ENCODE results near the gene CFL1. TPM values are rescaled to one million over a fixed set of nuclear protein-coding genes. Genes with fewer than 3 reads are reported as not detected.

Gene CFL1
- total and polyA plus RNA-seq, 9 donors = 215 to 693 (median 476) TPM

DNA sequence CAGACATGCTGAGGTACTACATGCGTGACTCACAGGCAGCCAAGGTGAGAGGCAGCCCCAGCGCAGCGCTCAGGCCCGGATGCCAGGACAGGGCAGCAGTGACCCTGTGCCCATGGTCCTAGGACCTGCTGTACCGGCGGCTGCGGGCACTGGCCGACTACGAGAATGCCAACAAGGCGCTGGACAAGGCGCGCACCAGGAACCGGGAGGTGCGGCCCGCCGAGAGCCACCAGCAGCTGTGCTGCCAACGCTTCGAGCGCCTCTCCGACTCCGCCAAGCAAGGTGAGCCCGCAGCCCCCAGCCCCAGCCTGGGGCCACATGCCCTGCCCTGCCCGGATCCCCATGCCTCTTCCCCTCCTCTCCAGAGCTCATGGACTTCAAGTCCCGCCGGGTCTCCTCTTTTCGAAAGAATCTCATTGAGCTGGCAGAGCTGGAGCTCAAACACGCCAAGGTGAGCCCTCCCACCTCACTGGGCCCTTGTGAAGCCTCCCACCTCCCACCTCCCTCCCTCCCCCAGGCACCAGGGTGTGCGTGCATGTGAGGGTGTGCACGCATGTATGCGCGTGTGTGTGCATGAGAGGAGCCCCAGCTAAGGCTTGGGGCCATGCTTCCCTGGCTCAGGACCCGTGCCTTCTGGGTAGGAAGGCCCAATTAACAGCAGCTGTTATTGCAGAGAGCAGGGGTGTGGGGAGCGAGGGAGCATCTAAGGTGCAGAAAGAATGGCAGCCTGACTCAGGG lies 5.3 kb downstream of the CFL1 start:
- H3K9me3 ChIP-seq = no peaks in the 10 kb centered on the region
- H3K4me3 ChIP-seq = no peak overlapping the region
- 88 to 90% (median 89%) methylated on average over 33 of the region's 33 CpGs for WGBS, 3 donors
- no peaks in the 10 kb centered on the region for H3K27me3 ChIP-seq
- H3K4me1 ChIP-seq (ENCODE audit: insufficient read depth) = peaks cover 5% of the 10 kb centered on the region
- intact Hi-C loops (cut with DNase I) = no loop called here
- H3K36me3 ChIP-seq = no peaks in the 10 kb centered on the region
- TF ChIP-seq EP300 (IDR thresholded peaks at IDR 0.05) (no peak), POLR2A (IDR thresholded peaks at IDR 0.05) (no peak)
- TF ChIP-seq, protein P1, sequence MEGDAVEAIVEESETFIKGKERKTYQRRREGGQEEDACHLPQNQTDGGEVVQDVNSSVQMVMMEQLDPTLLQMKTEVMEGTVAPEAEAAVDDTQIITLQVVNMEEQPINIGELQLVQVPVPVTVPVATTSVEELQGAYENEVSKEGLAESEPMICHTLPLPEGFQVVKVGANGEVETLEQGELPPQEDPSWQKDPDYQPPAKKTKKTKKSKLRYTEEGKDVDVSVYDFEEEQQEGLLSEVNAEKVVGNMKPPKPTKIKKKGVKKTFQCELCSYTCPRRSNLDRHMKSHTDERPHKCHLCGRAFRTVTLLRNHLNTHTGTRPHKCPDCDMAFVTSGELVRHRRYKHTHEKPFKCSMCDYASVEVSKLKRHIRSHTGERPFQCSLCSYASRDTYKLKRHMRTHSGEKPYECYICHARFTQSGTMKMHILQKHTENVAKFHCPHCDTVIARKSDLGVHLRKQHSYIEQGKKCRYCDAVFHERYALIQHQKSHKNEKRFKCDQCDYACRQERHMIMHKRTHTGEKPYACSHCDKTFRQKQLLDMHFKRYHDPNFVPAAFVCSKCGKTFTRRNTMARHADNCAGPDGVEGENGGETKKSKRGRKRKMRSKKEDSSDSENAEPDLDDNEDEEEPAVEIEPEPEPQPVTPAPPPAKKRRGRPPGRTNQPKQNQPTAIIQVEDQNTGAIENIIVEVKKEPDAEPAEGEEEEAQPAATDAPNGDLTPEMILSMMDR (IDR thresholded peaks at IDR 0.05) = no peak
- peak in 4 of 5 donors; percentile 12 to 38 (median 30) for DNase-seq
- no peak overlapping the region for H3K27ac ChIP-seq

DNA sequence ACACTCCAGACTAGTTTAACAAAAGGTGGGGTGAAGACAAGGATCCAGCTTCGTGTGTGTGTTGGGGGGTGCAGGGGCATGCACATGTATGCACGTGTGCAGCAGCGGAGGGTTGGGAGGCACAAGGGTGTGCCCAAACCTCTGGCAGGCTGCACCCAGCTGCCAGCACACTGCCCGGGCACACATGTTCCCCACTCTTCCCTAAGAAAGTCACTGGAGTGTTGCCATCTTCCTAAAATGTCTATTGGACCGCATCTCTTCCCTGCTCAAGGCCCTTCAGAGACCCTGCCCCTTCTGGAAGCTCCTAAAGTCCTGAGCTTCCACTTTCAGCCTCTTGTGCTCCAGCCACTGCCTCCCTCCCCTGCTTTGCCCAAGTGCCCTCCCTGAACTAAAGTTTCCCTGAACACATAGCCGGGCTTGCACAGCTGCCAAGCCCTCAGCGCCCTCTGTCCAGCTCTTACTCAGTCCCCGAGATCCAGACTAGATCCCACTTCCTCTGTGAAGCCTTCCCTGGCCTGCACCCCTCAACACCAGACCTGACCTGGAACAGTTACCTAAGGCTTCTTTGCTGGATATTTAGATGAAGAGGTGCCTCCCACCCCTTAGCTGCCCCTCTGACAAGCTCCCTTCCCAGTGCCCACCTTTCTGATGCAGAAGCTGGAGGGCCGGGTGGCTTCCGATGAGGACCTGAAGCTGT lies 6.0 kb downstream of the CFL1 start:
- intact Hi-C loops (cut with DNase I) = no loop called here
- DNase-seq = peak in 1 of 5 donors; percentile 36
- H3K4me3 ChIP-seq = no peak overlapping the region
- H3K4me1 ChIP-seq (ENCODE audit: insufficient read depth) = peaks cover 5% of the 10 kb centered on the region
- WGBS, 3 donors = 84 to 88% (median 86%) methylated on average over 10 of the region's 10 CpGs
- TF ChIP-seq EP300 (IDR thresholded peaks at IDR 0.05) (no peak), POLR2A (IDR thresholded peaks at IDR 0.05) (no peak)
- TF ChIP-seq, protein P1 (IDR thresholded peaks at IDR 0.05) = no peak
- H3K9me3 ChIP-seq = no peaks in the 10 kb centered on the region
- no peak overlapping the region for H3K27ac ChIP-seq
- H3K27me3 ChIP-seq = no peaks in the 10 kb centered on the region
- H3K36me3 ChIP-seq = no peaks in the 10 kb centered on the region

DNA sequence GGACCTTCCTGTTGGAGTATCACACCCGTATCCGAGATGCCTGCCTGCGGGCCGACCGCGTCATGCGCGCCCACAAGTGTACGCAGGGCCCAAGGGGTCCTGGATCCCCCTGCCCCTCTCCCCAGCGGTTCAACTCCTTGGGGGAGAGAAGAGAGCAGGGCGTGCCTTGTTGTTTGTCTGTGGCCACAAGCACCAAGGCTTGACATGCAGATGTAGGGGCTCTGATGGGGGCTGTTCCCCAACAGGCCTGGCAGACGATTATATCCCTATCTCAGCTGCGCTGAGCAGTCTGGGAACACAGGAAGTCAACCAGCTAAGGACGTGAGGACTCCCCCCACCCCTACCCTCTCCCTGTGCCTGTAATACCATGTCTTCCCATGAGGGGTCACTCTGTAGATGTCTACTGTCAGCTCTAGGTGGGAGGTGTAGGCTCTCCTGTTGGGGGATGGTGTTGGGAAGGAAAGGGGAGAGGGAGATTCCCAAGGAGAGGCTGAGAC lies 6.8 kb downstream of the CFL1 start:
- Histone ChIP-seq H3K27me3 (no peaks in the 10 kb centered on the region), H3K9me3 (no peaks in the 10 kb centered on the region), H3K27ac (no peak overlapping the region), H3K36me3 (no peaks in the 10 kb centered on the region), H3K4me1 (ENCODE audit: insufficient read depth) (peaks cover 2% of the 10 kb centered on the region), H3K4me3 (no peak overlapping the region)
- WGBS, 3 donors = 84 to 90% (median 87%) methylated on average over 13 to 14 of the region's 14 CpGs
- peak in 1 of 5 donors; percentile 30 for DNase-seq
- intact Hi-C loops (cut with DNase I) = no loop called here
- TF ChIP-seq POLR2A (IDR thresholded peaks at IDR 0.05) (no peak), EP300 (IDR thresholded peaks at IDR 0.05) (no peak)
- TF ChIP-seq, protein P1 (IDR thresholded peaks at IDR 0.05) = no peak

DNA sequence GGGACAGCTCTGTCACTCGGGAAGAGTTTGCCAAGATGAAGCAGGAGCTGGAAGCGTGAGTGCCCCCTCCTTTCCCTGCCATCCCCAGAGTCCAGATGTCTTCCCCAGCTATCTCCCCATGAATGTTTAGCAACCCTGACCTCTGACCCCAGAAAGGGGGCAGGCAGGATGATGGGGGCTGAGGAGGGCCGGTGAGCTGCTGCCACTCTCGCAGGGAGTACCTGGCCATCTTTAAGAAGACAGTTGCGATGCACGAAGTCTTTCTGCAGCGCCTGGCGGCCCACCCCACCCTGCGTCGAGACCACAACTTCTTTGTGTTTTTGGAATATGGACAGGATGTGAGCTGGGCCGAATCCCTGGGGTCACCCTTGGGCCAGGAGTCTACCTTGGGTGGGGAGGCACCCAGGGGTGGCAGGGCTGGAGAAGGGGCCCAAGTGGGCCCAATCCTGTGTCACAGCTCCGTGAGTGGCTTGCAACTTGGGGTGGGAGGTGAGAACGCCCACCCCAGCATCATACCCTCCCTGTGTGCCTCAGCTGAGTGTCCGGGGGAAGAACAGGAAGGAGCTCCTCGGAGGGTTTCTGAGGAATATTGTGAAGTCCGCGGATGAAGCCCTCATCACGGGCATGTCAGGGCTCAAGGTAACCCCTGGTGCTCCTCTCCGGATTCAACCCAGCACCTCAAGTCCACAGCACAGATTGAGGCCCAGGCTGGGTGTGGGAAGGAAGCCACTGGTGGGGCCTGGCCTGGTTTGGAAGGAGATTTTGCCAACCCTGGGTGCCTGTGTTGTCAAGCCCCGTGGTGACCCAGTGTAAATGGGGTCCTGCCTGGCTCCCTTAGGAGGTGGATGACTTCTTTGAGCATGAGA lies 7.5 kb downstream of the CFL1 start:
- TF ChIP-seq, protein P1 (IDR thresholded peaks at IDR 0.05) = no peak
- TF ChIP-seq EP300 (IDR thresholded peaks at IDR 0.05) (no peak), POLR2A (IDR thresholded peaks at IDR 0.05) (no peak)
- no peaks in the 10 kb centered on the region for H3K36me3 ChIP-seq

More for the DNA sequence above, 7.5 kb downstream of the CFL1 start:
- H3K27me3 ChIP-seq = no peaks in the 10 kb centered on the region
- no peak overlapping the region for H3K4me3 ChIP-seq
- peaks cover 1% of the 10 kb centered on the region for H3K4me1 ChIP-seq (ENCODE audit: insufficient read depth)
- H3K27ac ChIP-seq = no peak overlapping the region
- DNase-seq = peak in 2 of 5 donors; percentile 19 to 32
- no peaks in the 10 kb centered on the region for H3K9me3 ChIP-seq
- intact Hi-C loops (cut with DNase I) = no loop called here
- 47 to 60% (median 50%) methylated on average over 20 of the region's 20 CpGs for WGBS, 3 donors

All from ovary (tissue), 9 donors.